ENCODE results near the gene MLH3. TPM values are rescaled to one million over a fixed set of nuclear protein-coding genes. Genes with fewer than 3 reads are reported as not detected.

Gene MLH3
- total RNA-seq (2014; rRNA removed; shearing (Covaris generic)) (5.1 and 6.6 TPM in 2 replicates), total RNA-seq (2022) (6.1 and 6.7 TPM in 2 replicates), Bru-seq, nascent RNA (percentile 46 among the genes with signal in this experiment), BruChase-seq, experiment 1, labeled RNA remaining after a 6-hour chase (percentile 52 among the genes with signal in this experiment), BruChase-seq, experiment 2, labeled RNA remaining after a 2-hour chase (percentile 53 among the genes with signal in this experiment)
- long read RNA-seq, full-length matches to known transcripts, result 2 of 5 reads
- long read RNA-seq, partial matches to known transcripts, result 1 of 5 reads
- long read RNA-seq, other reads (novel, unspliced or antisense), result 2 of 5 reads

- H2AFZ ChIP-seq (ENCODE audit: low read length), result peak within 1 kb of the TSS; percentile 45
- peak within 1 kb of the TSS; percentile 44 for H3K4me2 ChIP-seq (ENCODE audit: low read length)
- TF ChIP-seq EZH2phosphoT487 (IDR thresholded peaks at IDR 0.05; ENCODE audit: borderline replicate concordance, low read depth, low read length) (no peak), CTCF (conservative IDR thresholded peaks at IDR 0.05; ENCODE audit: low read length) (0 out of 2 replicates have a peak, but pooled peaks have one; percentile 19)
- no peak within 1 kb of the TSS for H3K27ac ChIP-seq (ENCODE audit: low read depth, low read length, poor library complexity, severe bottlenecking)
- H3K4me1 ChIP-seq (ENCODE audit: insufficient read depth, low read length, poor library complexity, severe bottlenecking), result peaks cover 9% of the 10 kb centered on the region
- intact Hi-C loops (cut with micrococcal nuclease; ENCODE audit: unreplicated experiment), result no loop called here
- H3K36me3 ChIP-seq (ENCODE audit: insufficient read depth, low read length), result peaks cover 29% of the 10 kb centered on the region; the same call in 1 of the 2 replicates
- ChIA-PET CTCF (ENCODE audit: unreplicated experiment) (no interaction called here), POLR2A (interaction anchor here (0.6 to 0.9 kb wide), 2 partner anchors 18 to 479 kb away, joined by 3 to 5 read pairs; partner anchors contain the start of gene ZC2HC1C)
- H3K9me3 ChIP-seq (ENCODE audit: low read length), result no peaks in the 10 kb centered on the region
- H4K20me1 ChIP-seq (ENCODE audit: insufficient read depth, low read length), result no peaks in the 10 kb centered on the region
- peak within 1 kb of the TSS; percentile 60 for H3K4me3 ChIP-seq (ENCODE audit: low read depth, low read length, poor library complexity, severe bottlenecking)
- H3K9me2 ChIP-seq (ENCODE audit: insufficient read depth, low read length), result no peaks in the 10 kb centered on the region
- BruUV-seq (replicated peaks), result no TSS peak
- no peaks in the 10 kb centered on the region for H3K79me2 ChIP-seq (ENCODE audit: insufficient read depth, low read depth, low read length)
- DNase-seq (ENCODE audit: low spot score), result peak; percentile 68
Measured at GRCh38 chr14:75050852-75051555, at the start of gene MLH3. Gene MLH3 (minus strand): TSS chr14:75051467. CDS start chr14:75049655, 1,812 bp downstream.

- Histone ChIP-seq H3K4me3 (ENCODE audit: low read depth, low read length, poor library complexity, severe bottlenecking) (no peak overlapping the region), H3K9me3 (ENCODE audit: low read length) (no peaks in the 10 kb centered on the region), H3K27ac (ENCODE audit: low read depth, low read length, poor library complexity, severe bottlenecking) (no peak overlapping the region), H4K20me1 (ENCODE audit: insufficient read depth, low read length) (no peaks in the 10 kb centered on the region), H3K4me1 (ENCODE audit: insufficient read depth, low read length, poor library complexity, severe bottlenecking) (no peaks in the 10 kb centered on the region), H3K4me2 (ENCODE audit: low read length) (no peak overlapping the region), H3K79me2 (ENCODE audit: insufficient read depth, low read depth, low read length) (no peaks in the 10 kb centered on the region), H3K36me3 (ENCODE audit: insufficient read depth, low read length) (peaks cover 83% of the 10 kb centered on the region), H3K9me2 (ENCODE audit: insufficient read depth, low read length) (no peaks in the 10 kb centered on the region), H2AFZ (ENCODE audit: low read length) (no peak overlapping the region)
- DNase-seq (ENCODE audit: low spot score), result no peak
- TF ChIP-seq CTCF (conservative IDR thresholded peaks at IDR 0.05; ENCODE audit: low read length) (no peak), EZH2phosphoT487 (IDR thresholded peaks at IDR 0.05; ENCODE audit: borderline replicate concordance, low read depth, low read length) (no peak)
- no TSS peak for BruUV-seq (replicated peaks)
- POLR2A ChIA-PET, result no interaction called here
- intact Hi-C loops (cut with micrococcal nuclease; ENCODE audit: unreplicated experiment), result no loop called here
- CTCF ChIA-PET (ENCODE audit: unreplicated experiment), result no interaction called here
Measured at GRCh38 chr14:75098682-75099081, 47.4 kb upstream of the MLH3 start.

- TF ChIP-seq EZH2phosphoT487 (IDR thresholded peaks at IDR 0.05; ENCODE audit: borderline replicate concordance, low read depth, low read length), result no peak
- no peak for TF ChIP-seq CTCF (conservative IDR thresholded peaks at IDR 0.05; ENCODE audit: low read length)
- no peak for DNase-seq (ENCODE audit: low spot score)
- Histone ChIP-seq H3K9me2 (ENCODE audit: insufficient read depth, low read length) (no peaks in the 10 kb centered on the region), H3K79me2 (ENCODE audit: insufficient read depth, low read depth, low read length) (no peaks in the 10 kb centered on the region), H3K4me1 (ENCODE audit: insufficient read depth, low read length, poor library complexity, severe bottlenecking) (no peaks in the 10 kb centered on the region), H3K27ac (ENCODE audit: low read depth, low read length, poor library complexity, severe bottlenecking) (no peak overlapping the region), H4K20me1 (ENCODE audit: insufficient read depth, low read length) (no peaks in the 10 kb centered on the region), H3K9me3 (ENCODE audit: low read length) (no peaks in the 10 kb centered on the region), H2AFZ (ENCODE audit: low read length) (no peak overlapping the region), H3K4me3 (ENCODE audit: low read depth, low read length, poor library complexity, severe bottlenecking) (no peak overlapping the region), H3K36me3 (ENCODE audit: insufficient read depth, low read length) (peaks cover 81% of the 10 kb centered on the region), H3K4me2 (ENCODE audit: low read length) (no peak overlapping the region)
- POLR2A ChIA-PET, result no interaction called here
- intact Hi-C loops (cut with micrococcal nuclease; ENCODE audit: unreplicated experiment), result no loop called here
- no TSS peak for BruUV-seq (replicated peaks)
- CTCF ChIA-PET (ENCODE audit: unreplicated experiment), result no interaction called here
Measured at GRCh38 chr14:75098212-75098611, 46.9 kb upstream of the MLH3 start.

Measured in OCI-LY7 (cell line).